Activated CD4-positive, alpha-beta T cell treated with anti-CD3 and anti-CD28 coated beads, Interleukin-2, amount 50 U/mL, for 24 hours (primary cell): ENCODE data around the gene PDPR.
"Not testable (repeated sequence)": the region's sequence is repeated elsewhere in the genome, so short reads cannot be mapped to it uniquely, and the experiment has no call there.

Experiments used
- DNase-seq, 2 donors: peaks; one replicate each; pipeline ENCODE4 v3.0.0-alpha.2; 2020; ENCODE audit warnings: low read depth in 1 of 2, low spot score in 1 of 2

The PDPR gene

GRCh38 chr16:70160821-70161220 lies 46.7 kb downstream of the PDPR start:
- DNase-seq: no peak

- no peak for DNase-seq
Observed at GRCh38 chr16:70161350-70161749, 47.2 kb downstream of the PDPR start.

- DNase-seq: no peak
Observed at GRCh38 chr16:70162041-70162451, 47.9 kb downstream of the PDPR start.

GRCh38 chr16:70163596-70163995 lies 49.5 kb downstream of the PDPR start:
- DNase-seq: no peak

GRCh38 chr16:70166688-70167087 lies 52.6 kb downstream of the PDPR start:
- DNase-seq: not testable (repeated sequence)

- not testable (repeated sequence) for DNase-seq
Observed at GRCh38 chr16:70173212-70173837, 59.2 kb downstream of the PDPR start, which contains the start of gene CLEC18C. Gene CLEC18C (plus strand): TSS chr16:70173787. CDS start chr16:70174279, 492 bp downstream.

GRCh38 chr16:70173916-70174315 lies 59.8 kb downstream of the PDPR start:
- DNase-seq: not testable (repeated sequence)

- not testable (repeated sequence) for DNase-seq
Observed at GRCh38 chr16:70174387-70174932, 60.3 kb downstream of the PDPR start.

GRCh38 chr16:70187858-70188607 lies 73.9 kb downstream of the PDPR start:
- DNase-seq: not testable (repeated sequence)

GRCh38 chr16:70188608-70188915 lies 74.4 kb downstream of the PDPR start:
- DNase-seq: not testable (repeated sequence)

GRCh38 chr16:70190574-70190973 lies 76.4 kb downstream of the PDPR start:
- DNase-seq: not testable (repeated sequence)

- DNase-seq: not testable (repeated sequence)
Observed at GRCh38 chr16:70196683-70197300, 82.7 kb downstream of the PDPR start.

- DNase-seq: not testable (repeated sequence)
Observed at GRCh38 chr16:70197611-70198010, 83.5 kb downstream of the PDPR start.

GRCh38 chr16:70198230-70198629 lies 84.1 kb downstream of the PDPR start:
- not testable (repeated sequence) for DNase-seq

- not testable (repeated sequence) for DNase-seq
Observed at GRCh38 chr16:70198666-70199065, 84.5 kb downstream of the PDPR start.

- DNase-seq: not testable (repeated sequence)
Observed at GRCh38 chr16:70199170-70199569, 85.0 kb downstream of the PDPR start.

GRCh38 chr16:70200063-70200462 lies 85.9 kb downstream of the PDPR start:
- not testable (repeated sequence) for DNase-seq

- not testable (repeated sequence) for DNase-seq
Observed at GRCh38 chr16:70203508-70203907, 89.4 kb downstream of the PDPR start.

- not testable (repeated sequence) for DNase-seq
Observed at GRCh38 chr16:70204010-70204409, 89.9 kb downstream of the PDPR start.

GRCh38 chr16:70204668-70205405 lies 90.7 kb downstream of the PDPR start:
- not testable (repeated sequence) for DNase-seq

GRCh38 chr16:70206382-70206781 lies 92.2 kb downstream of the PDPR start:
- not testable (repeated sequence) for DNase-seq
